HG03521 (cell line): ENCODE measurements around the gene FADS1.

Source experiments
- ATAC-seq: cut with Tn5 transposase; IDR thresholded peaks from one replicate; pipeline ENCODE4 v1.9.1; 2021; ENCODE audit warnings: mild to moderate bottlenecking, moderate library complexity; ENCODE audit not compliant: unreplicated experiment

FADS1 gene

DNA sequence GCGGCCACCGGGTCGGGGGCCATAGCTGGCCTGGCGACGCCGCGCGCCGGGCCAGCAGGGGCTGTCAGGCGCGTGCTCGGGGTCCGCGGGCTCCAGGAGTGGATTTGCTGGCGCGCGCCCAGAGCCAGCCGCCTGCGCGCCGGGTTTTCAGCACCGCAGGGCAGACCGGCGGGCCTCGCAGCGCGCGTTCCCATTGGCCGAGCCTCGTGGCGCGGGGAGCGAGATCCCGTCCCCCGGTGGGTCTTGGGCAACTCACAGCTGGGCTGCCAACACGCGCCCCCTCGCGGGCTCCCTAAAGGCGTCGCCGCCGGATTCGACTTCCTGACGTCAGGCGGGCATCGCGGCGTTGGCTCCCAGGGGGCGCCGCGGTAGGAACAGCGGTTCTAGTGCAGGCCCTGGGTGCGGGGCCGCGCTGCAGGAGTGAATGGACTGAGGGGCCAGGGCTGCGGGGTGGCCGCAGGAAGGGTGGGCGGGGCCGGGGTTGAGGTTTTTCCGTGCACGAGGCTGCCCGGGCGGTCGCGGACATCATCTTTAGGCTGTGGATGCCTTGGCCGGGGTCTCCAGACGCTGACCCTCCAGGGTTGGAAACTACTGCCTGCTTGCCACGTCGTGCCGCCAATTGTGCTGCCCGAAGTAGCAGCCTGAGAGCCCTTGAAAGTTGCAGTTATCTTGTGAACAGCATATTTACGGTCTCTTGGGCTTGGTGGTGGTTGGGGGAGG lies at the start of gene FADS1:
Gene FADS1, minus strand, starts transcription at position 268 of the 720 bp plus-strand sequence. Its CDS starts 74 bp downstream, at position 194.
- ATAC-seq = peak; percentile 31

DNA sequence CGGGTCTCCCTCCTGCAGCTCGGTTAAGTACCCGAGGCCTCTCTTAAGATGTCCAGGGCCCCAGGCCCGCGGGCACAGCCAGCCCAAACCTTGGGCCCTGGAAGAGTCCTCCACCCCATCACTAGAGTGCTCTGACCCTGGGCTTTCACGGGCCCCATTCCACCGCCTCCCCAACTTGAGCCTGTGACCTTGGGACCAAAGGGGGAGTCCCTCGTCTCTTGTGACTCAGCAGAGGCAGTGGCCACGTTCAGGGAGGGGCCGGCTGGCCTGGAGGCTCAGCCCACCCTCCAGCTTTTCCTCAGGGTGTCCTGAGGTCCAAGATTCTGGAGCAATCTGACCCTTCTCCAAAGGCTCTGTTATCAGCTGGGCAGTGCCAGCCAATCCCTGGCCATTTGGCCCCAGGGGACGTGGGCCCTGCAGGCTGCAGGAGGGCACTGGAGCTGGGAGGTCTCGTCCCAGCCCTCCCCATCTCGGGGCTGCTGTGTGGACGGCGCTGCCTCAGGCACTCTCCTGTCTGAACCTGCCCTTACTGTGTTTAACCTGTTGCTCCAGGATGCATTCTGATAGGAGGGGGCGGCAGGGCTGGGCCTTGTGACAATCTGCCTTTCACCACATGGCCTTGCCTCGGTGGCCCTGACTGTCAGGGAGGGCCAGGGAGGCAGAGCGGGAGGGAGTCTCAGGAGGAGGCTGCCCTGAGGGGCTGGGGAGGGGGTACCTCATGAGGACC lies 49.6 kb upstream of the FADS1 start:
- no peak for ATAC-seq

DNA sequence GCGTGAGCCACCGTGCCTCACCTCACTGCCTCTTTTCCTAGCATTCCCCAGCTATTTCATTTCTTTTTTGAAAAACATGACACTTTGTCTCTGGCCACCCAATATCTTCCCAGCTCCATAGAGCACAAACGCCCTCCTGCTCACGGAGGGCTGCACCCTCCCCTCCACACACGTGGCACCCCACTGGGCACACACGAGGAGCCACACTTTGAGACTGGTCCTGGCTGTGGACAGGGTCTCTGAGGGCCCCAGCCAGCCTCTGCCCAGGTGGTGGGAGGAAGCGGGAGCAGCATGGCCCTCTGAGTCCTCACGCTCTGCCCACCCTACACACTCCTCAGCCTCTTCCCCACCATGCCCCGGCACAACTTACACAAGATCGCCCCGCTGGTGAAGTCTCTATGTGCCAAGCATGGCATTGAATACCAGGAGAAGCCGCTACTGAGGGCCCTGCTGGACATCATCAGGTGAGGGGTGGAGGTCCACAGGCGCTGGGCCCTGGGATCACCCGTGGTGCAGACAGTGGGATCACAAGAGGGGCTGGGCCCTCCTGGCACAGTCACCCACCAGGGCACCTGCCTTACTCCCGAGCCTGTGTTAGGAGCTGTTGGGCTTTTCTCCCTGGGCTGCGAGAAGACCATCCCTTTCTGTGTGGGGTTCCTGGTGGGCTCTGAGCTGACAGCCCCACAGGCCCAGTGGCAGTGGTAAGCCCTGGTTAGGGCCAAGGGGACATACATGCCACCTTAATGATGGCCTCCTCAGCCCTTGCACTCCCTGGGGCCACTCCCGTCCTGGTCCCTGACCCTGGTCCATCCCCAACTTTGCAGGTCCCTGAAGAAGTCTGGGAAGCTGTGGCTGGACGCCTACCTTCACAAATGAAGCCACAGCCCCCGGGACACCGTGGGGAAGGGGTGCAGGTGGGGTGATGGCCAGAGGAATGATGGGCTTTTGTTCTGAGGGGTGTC lies 48.3 kb upstream of the FADS1 start:
- ATAC-seq = no peak

DNA sequence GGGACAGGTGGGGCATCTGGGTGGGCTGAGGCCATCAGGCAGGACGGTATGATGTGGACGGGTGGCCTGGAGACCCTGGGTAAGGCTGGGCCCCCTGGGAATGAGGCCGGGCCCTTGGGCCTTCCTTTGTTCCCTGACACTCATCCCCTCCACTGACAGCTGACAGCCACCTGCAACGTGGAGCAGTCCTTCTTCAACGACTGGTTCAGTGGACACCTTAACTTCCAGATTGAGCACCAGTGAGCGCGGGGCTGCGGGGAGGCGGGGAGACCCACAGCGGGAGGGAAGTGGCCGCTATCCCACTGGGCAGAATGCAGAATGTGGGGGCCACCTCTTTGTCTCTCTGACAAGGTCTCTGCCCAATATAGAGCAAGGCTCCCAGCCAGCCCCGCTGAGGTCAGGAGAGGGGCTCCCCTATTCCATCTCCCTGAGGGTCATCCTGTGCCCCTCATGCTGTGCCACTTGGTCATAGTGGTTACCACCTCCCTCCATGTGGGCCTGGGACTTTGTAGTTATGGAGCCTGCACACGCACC lies 46.8 kb upstream of the FADS1 start:
- no peak for ATAC-seq

DNA sequence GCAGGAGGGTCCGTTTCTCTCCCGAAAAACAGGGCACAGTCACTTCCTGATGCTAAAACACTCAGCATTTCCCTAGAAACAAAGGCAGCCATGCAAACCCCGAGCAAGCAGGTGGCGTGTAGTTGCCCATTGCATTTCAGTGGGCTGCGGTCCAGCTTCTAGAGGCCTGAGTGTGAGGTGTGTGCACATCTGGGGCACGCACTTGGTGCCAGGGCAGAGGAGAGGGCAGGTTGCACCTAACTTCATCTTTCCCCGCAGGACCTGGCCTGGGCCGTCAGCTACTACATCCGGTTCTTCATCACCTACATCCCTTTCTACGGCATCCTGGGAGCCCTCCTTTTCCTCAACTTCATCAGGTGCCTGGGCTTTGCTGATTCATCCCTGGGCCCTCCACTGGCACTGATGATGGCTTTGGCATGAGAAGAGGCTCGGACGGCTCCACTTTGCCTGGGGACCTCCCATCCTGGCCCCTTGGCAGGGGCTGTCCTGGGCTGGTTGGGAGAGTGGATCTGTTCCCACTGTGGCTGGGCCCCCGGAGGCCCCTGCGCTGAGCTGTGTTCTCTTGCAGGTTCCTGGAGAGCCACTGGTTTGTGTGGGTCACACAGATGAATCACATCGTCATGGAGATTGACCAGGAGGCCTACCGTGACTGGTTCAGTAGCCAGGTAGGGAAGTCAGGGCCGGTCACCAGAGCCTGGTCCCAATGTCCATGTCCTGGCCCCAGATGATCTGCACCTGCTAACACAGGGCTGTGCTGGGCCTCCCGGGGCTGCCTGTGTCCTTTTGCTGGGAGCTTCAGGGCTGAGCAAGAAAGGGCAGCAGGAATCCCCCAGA lies 46.1 kb upstream of the FADS1 start:
- ATAC-seq = no peak

DNA sequence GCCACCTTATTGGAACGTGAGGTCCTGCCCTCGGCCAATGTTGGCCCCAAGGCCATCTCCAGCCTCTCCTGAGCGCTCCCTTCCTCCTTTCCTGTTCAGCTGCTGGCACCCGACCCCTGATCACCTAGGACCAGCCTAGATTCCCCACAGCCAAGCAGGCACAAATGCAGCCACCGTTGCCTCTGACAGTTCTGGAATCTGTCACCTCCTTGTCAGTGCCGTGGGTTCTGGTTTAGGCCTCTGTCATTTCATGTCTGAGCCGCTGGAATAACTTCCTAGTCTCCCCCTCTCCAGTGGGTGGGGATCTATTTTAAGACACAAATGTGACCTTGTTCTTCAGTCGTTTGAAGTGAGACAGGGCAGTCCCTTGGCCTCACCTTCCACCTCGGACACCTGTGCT lies 44.8 kb upstream of the FADS1 start:
- no peak for ATAC-seq

DNA sequence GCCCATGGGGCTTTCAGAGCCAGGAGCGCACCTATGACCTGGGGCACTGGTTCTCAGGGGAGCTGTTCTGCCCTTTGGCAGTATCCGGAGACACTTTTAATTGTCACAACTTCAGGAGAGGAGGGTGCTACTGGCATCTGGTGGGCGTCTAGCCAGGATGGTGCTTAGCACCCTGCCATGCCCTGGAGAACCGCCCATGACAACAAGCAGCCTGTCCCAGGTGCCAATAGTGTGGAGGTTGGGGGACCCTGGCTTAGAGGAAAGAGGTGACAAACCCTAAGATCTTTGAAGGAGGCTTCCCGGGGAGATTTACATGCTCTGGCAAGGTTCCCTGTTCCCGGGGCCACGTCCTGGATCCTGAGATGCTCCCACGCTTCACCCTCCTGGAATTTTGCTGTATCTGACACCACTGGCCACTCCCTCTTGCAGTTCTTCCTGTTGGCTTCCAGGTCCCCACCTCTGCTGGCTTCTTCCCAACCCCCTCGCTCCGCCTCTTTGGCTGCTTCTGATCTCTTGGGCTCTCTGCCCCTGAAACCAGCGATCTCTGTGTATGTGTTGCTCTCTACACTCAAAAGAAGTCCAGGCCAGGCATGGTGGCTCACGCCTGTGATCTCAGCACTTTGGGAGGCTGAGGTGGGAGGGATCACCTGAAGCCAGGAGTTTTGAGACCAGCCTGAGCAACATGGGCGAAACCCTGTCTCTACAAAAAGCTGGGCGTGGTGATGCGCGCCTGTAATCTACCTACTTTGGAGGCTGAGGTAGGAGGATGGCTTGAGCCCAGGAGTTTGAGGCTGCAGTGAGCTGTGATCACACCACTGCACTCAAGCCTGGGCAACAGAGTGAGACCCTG lies 43.5 kb upstream of the FADS1 start:
- no peak for ATAC-seq

DNA sequence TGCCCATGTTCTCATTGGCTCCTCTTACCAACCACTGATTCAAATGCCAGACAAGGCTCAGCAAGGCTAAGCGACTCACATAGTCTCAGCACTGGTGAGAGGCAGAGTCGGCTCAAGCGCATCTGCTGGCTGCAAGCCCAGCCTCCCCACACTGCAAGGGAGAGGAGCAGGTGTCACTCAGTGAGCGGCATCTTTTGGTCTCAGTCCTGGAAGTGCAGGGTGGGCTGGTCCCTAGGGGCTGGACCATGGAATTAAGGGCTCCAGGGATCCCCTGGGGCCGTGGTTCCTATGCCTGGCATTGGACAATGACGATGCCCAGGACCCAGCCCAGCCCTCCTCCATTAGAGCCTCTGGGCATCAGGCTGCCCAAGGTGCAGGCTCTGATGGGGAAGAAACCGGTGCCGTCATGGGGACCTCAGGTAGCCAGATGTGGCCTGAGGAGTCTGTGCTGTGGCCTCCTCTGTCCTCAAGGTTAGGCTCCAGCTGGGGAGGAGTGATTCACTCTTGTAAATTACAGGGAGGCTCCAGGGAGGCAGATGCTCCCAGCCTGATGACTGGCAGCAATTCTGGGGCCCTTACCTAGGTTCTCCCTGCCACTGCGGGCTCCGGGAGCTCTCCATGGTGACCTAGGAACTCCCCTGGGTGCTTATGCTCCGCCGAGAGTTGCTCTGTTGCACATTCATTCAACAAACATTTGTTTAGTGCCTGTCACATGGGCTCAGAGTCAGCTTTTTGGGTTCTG lies 39.3 kb upstream of the FADS1 start:
- ATAC-seq = no peak

DNA sequence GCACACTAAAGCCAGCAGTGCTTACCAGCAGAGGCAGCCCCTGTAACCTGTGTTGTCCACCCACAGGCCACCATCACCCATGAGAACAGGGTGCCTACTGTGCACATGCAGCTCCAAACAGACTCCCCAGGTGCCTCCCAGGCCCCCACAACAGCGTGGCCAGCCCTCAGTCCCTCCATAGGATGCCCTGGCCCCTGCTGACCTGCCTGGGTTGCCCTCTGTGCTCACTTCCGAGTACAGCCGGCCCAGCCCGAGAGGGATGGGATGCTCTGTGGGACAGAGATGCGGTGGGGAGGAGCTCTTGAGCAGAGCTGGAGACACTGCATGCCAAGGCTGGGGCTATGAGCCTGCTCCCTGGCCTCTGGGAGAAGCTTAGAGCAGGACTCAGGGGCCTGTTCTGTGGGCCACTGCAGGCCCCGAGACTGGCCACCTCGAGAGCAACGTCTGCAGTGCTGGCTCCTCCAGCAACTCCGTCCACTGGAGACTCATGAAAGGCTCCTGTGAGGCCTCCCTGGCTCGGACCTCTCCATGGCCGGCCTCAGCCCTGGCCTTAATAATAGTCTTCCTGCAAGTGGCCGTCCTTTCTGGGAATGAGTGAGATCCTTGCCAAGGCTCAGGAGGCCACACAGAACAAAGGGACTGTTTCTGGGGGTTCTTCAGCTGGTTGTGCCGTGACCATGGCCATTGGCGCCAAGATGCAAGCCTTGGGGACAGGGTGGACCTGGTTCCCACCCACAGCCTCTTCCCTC lies 38.3 kb upstream of the FADS1 start:
- ATAC-seq = no peak

DNA sequence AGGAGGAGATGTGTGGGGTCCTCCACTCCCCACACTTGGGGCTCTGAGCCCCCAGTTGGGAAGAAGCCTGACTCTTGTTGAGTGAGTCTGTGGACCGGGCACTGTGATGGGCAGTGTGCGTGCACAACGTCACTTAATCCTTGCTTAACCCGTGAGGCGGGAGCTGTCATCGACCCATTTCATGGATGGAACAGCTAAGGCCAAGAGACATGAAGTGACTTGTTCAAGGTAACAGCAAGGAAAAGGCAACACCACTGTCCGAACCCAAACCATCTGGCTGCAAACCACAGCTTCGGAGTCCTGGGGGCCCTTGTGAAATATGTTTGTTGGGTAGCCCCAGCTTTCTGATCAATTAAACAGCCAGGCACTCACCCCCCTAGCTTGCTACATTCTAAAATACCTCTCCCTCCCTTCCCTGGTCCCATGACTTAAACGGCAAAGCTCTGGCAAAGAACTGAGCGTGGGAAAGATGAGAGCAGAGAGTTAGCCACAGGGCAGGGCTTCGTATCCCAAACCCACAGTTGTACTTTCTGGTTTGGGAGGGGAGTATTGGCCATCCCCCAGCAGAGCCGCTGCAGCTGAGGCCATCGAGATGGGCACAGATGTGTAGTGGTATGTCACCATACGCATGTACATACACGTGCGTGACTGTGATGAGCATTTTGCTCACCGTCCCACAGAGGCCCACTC lies 37.5 kb upstream of the FADS1 start:
- ATAC-seq = no peak

DNA sequence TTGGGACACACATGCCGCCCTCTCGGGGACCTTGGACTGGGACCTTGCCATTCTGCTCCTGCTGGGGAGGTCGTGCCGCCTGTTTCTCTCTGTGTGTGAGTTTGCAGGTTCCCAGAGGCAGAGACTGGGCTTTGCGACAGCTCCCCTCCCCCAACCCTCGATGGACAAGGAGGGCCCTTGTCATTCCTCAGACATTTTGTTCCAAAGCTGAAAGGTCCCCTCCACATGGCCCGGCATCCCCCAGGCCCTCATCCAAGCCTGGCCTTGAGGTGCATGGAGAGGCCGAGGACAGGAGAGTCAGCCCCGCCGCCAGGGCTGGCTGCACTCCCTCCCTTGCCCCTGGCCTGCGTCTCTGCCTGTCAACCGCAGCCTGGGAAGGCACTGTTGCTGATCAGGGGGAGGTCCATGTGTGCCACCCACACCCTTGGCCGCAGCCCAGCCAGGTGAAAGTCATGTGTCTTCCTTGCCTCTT lies 36.9 kb upstream of the FADS1 start:
- ATAC-seq = no peak

DNA sequence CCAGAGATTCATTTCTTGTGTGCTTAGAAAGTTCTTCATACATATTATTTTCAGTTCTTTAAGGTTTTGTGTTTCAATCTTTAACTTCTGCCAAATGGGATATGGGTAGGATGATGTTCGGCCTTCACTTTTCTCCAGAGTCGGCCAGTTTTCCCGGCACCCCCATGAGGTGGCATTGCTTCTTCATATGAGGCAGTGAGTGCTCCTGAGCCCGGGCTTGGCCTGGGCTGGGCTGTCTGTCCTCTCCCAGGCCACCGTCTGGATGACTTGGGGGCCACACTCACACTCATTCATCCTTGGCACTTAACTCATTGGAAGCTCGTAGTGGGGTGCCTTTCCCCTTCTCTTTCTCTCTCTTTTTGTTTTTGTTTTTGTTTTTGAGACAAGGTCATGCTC lies 35.1 kb upstream of the FADS1 start:
- no peak for ATAC-seq

DNA sequence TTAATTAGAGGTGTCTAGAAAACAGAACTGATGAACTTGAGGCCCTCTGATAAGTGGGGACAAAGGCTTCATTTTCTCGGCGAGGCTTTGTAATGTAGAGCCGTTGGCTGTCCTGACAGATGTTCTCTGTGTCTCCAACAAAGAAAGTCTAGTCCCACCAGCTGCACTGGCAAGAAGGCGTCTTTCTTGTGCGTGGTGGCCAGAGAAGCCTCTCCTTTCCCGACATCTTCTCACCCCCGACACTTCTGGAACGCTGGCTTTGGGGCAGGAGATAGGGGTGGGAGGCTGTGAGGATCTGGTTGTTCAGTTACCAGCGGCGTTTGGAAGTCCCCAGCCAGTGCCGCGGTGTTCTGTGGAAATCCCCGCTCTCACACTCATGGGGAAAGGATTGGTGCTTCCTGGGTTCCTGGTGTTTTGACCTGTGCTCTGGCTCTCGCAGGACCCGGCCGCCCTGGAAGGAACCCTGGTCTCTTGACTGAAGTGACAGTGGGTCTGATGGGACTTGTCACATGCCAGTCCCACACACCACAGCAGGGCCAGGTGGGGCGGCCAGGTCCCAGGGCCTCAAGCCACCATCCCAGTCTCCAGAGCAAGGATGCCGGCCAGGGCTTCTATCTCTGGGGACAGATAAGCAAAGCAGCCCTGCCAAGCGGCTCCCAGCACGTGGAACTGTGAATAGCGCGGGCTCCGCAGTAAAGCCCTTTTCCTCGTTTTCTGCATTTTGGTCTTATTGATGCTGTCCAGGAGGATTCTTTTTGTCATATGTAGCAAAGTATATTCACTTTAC lies 34.5 kb upstream of the FADS1 start:
- no peak for ATAC-seq

DNA sequence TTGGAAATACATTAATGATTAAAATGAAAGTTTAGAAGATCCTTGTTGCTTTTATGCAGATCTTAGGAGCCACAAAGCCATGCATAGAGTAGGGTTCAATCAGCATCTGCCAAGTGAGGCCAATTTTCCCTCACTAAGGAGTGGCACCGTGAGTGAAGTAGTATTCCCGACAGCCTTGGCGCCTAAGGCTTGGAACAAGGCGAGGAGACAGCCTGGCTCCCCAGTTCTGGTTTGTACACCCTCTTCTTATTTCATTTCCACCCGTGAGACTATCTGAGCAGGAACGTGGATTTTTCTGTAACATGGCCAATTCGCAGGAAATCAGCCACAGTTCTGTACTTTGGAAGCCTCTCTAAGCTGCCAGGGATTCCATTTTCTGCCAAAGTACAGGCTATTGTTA lies 33.9 kb upstream of the FADS1 start:
- ATAC-seq = no peak

DNA sequence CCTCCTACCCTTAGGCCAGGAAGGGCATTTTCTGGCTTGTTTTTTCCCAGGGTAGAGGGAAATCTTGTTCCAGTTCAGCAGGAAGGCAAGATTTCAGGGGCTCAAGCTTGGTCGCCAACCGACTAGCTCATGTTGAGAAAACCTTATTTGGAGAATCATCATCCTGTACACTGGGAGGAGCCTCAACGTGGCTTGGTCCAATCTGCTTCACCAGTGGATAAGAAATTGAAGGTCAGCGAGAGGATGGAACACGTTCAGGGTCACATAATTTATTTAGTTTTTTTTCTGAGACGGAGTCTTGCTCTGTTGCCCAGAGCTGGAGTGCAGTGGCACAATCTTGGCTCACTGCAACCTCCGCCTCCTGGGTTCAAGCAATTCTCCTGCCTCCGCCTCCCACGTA lies 31.8 kb upstream of the FADS1 start:
- ATAC-seq = no peak

DNA sequence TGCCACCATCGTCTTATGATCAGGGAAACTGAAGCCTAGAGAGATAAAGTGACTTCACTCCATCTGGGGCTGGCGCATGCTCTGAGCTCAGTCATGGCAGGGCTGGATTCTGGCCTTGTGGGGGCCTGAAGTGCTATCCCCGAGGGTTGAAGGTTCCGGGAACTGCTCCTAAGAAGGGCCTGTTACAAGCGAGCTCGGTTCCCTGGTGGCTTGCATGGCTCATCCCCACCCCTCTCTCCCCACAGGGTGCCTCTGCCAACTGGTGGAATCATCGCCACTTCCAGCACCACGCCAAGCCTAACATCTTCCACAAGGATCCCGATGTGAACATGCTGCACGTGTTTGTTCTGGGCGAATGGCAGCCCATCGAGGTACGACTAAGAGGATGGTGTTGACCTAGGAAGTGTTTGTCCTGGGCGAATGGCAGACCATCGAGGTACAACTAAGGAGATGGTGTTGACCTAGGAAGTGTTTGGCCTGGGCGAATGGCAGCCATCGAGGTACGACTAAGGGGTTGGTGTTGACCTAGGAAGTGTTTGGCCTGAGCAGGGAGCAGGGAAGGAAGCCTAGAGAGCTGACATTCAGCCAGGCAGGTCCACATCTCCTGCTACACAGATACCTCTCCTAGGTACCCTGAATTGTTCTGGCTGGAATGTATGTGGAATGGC lies 31.2 kb upstream of the FADS1 start:
- ATAC-seq = no peak
